BLaER1 treated with 17β-estradiol and CSF1 and Interleukin-3, amounts not matched to agents 10 nM and 100 nM (cell line): ENCODE data around the gene OSBPL10.

Experiments
- H3K27ac ChIP-seq, 11 experiments: shearing (Covaris generic); formaldehyde crosslinking; 2 replicates each; pipeline ENCODE4 v1.8.1; 2022
- H3K27me3 ChIP-seq, 11 experiments: shearing (Covaris generic); formaldehyde crosslinking; 2 replicates each; pipeline ENCODE4 v1.8.1; 2022
- H3K36me3 ChIP-seq, 11 experiments: shearing (Covaris generic); formaldehyde crosslinking; 2 replicates each; pipeline ENCODE4 v1.8.1; 2022
- H3K4me1 ChIP-seq, 10 experiments: shearing (Covaris generic); formaldehyde crosslinking; 2 replicates each; pipeline ENCODE4 v1.8.1; 2022
- H3K4me2 ChIP-seq, 11 experiments: shearing (Covaris generic); formaldehyde crosslinking; 2 replicates each; pipeline ENCODE4 v1.8.1; 2022
- H3K4me3 ChIP-seq, 10 experiments: shearing (Covaris generic); formaldehyde crosslinking; 2 replicates each; pipeline ENCODE4 v1.8.1; 2022
- H3K9ac ChIP-seq, 11 experiments: shearing (Covaris generic); formaldehyde crosslinking; 2 replicates each; pipeline ENCODE4 v1.8.1; 2022
- H3K9me3 ChIP-seq, 11 experiments: shearing (Covaris generic); formaldehyde crosslinking; replicated peaks in 1 of 11; 2 replicates each; pipeline ENCODE4 v1.8.1; 2022
- H4K20me1 ChIP-seq, 11 experiments: shearing (Covaris generic); formaldehyde crosslinking; 2 replicates each; pipeline ENCODE4 v1.8.1; 2022
- Cebpa-rat ChIP-seq, 11 experiments: shearing (Covaris generic); IDR thresholded peaks; 2 replicates each; pipeline ENCODE4 v1.8.1; 2022

OSBPL10 gene

DNA sequence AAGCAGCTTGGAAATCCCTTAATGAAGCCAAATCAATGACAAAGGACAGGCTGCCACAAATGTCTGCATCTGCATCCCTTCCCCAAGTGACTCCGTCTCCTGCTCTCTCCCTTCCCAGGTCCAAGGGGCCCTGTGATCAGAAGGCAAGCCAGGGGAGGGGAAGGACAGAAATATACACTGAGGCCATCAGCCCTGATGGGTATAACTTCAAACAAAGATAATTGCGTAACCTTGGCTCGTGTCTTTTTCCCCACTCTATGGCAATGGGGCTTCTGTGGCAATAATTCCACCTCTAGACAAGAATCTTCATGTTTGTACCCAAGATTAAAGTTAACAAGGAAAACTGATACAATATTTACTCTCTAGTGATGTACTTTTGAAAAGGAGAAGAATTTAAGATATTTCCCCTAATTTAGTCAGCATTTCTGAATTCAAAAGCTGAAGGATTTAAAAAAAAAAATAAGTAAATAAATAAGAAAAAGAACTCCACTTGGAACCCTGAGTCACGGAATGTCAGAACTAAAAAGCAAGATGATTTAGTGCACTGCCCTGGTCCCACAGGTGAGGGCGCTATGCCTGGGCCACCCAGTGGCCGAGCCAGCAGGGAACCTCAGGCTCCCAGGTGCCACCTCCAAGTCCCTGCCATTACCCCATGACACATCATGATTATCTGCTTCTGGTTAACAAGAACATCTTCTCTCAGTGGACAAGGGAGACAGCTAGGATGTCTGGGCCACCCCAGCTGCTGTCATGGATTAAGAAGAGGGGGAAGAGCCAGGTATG is 293.9 kb downstream of the OSBPL10 start:
- Histone ChIP-seq H3K27me3 (no peaks in the 10 kb centered on the region), H3K36me3 (no peaks in the 10 kb centered on the region), H3K4me3 (no peak overlapping the region), H3K9ac (no peak overlapping the region), H3K4me2 (0 out of 22 replicates have a peak overlapping the region, but pooled peaks of 1 of the 11 experiments have one; percentile 16), H3K9me3 (peaks cover 12 to 22% (median 17%) of the 10 kb centered on the region in 11 experiments; a peak in 21 of 22 replicates), H3K27ac (no peak overlapping the region), H3K4me1 (peaks cover 0 to 3% (median 0%) of the 10 kb centered on the region in 10 experiments; a peak in 1 of 20 replicates), H4K20me1 (no peaks in the 10 kb centered on the region)
- TF ChIP-seq Cebpa-rat (IDR thresholded peaks at IDR 0.05): peak in 9 of 11 experiments; percentile 17 to 80 (median 49); a peak in 10 of 22 replicates

DNA sequence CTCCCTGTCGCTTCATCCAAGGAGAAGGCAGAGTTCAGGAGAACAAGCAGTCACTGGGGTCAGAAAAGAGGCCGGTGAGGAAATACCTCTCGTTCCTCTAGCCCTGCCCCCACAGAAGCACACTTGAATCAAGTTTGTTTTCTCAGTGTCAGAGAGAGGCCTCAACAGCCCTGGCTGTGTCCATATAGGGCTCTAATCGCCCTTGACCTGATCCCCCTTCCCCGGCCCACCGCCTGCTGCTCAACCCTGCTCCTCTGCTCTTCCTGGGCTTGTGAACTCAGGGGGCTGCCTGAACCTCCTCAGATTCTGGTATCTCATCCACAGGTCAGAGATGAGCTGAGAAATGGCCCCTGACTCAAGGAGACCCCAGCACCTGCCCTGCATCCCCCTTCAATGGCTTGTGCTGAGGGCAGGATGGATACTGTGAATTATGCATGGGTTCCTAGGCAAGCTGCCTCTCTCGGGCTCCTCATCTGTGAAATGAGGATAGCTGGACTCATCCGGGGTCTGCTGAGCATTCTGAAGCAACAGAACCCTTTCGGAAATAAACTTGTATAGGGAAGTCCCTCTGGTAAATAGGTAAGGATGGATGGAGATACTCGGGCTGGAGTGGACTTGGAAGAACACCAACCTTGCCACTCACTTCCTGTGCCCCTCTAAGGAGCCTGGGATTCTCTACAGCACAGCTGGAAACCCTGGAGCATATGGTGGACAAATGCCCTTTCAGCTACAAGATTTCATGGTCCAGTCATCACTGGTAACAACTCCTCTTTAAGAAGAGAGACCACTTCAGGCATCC is 300.8 kb downstream of the OSBPL10 start:
- no peak overlapping the region for H3K4me3 ChIP-seq
- H3K36me3 ChIP-seq: no peaks in the 10 kb centered on the region
- H4K20me1 ChIP-seq: no peaks in the 10 kb centered on the region
- H3K4me2 ChIP-seq: no peak overlapping the region
- H3K27me3 ChIP-seq: no peaks in the 10 kb centered on the region
- no peaks in the 10 kb centered on the region for H3K4me1 ChIP-seq
- H3K9me3 ChIP-seq: no peaks in the 10 kb centered on the region; a peak in 1 of 22 replicates
- no peak for TF ChIP-seq Cebpa-rat (IDR thresholded peaks at IDR 0.05)
- no peak overlapping the region for H3K27ac ChIP-seq
- H3K9ac ChIP-seq: no peak overlapping the region

DNA sequence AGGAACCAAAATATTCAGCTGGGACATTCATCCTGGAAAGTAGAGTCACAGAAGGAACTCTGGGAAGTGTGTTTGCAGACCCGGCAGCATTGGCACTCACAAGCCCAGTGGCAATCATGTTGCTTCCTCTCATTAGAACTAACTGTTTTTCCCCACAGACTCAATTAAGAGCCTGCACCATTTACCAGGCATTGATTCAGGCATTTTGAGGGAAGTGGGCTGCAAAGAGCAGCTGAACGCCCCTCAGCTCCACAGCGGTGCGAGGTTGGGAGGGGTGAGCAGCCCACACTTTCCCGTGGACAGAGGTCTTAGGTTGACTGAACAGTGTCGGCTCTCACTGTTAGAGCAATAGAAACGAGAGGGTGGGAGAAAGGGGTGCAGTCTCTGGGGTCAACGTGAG is 304.5 kb downstream of the OSBPL10 start:
- no peak overlapping the region for H3K4me2 ChIP-seq
- H3K36me3 ChIP-seq: no peaks in the 10 kb centered on the region
- no peak overlapping the region for H3K9ac ChIP-seq
- no peaks in the 10 kb centered on the region for H3K27me3 ChIP-seq
- H3K4me3 ChIP-seq: no peak overlapping the region
- peaks cover 0 to 5% (median 0%) of the 10 kb centered on the region in 10 experiments; a peak in 2 of 20 replicates for H3K4me1 ChIP-seq
- H4K20me1 ChIP-seq: no peaks in the 10 kb centered on the region
- no peaks in the 10 kb centered on the region; a peak in 1 of 22 replicates for H3K9me3 ChIP-seq
- no peak overlapping the region for H3K27ac ChIP-seq
- TF ChIP-seq Cebpa-rat (IDR thresholded peaks at IDR 0.05): no peak

DNA sequence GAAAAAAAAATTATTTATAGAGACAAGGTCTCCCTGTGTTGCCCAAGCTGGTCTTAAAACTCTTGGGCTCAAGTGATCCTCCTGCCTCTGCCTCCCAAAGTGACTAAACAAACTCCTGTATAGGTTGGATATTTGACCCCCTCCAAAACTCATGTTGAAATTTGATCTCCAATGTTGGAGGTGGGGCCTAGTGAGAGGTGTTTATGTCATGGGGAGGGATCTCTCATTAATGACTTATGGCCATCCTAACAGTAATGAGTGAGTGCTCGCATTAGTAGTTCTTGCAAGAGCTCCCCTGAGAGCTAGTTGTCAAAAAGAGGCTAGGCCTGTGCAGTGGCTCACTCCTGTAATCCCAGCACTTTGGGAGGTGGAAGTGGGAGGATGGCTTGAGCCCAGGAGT is 307.1 kb downstream of the OSBPL10 start:
- Histone ChIP-seq H3K27ac (no peak overlapping the region), H3K36me3 (no peaks in the 10 kb centered on the region), H3K4me2 (no peak overlapping the region), H3K27me3 (no peaks in the 10 kb centered on the region), H3K4me3 (no peak overlapping the region), H3K9me3 (no peaks in the 10 kb centered on the region; a peak in 1 of 22 replicates), H3K4me1 (peaks cover 0 to 26% (median 0%) of the 10 kb centered on the region in 10 experiments; a peak in 5 of 20 replicates), H4K20me1 (no peaks in the 10 kb centered on the region), H3K9ac (no peak overlapping the region)
- no peak for TF ChIP-seq Cebpa-rat (IDR thresholded peaks at IDR 0.05)

DNA sequence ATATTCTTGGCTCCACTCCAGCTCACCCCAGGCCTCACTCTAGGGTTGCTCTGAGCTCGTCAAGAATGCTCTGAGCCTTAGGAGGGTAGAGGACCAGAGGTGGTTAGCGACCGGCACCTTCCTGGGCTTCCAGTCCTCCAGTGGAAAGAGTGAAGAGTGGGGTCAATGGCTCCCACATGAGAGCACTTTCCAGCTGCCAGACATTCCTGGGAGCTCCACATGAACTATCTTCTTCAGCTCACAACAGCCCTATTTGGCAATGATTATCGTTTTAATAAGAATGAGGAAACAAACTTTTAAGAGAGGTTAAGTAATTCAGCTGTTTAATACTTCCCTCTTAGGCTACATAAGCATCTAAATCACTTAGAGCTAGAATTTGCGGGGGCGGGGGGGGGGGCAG is 309.1 kb downstream of the OSBPL10 start:
- no peak for TF ChIP-seq Cebpa-rat (IDR thresholded peaks at IDR 0.05)
- H4K20me1 ChIP-seq: no peaks in the 10 kb centered on the region
- no peaks in the 10 kb centered on the region for H3K27me3 ChIP-seq
- no peak overlapping the region for H3K4me3 ChIP-seq
- no peak overlapping the region for H3K9ac ChIP-seq
- no peaks in the 10 kb centered on the region for H3K36me3 ChIP-seq
- H3K4me1 ChIP-seq: peaks cover 0 to 26% (median 0%) of the 10 kb centered on the region in 10 experiments; a peak in 5 of 20 replicates
- H3K27ac ChIP-seq: no peak overlapping the region
- H3K9me3 ChIP-seq: no peaks in the 10 kb centered on the region; a peak in 1 of 22 replicates
- peak overlapping the region in 3 of 11 experiments; percentile 15 to 67 (median 52); a peak in 3 of 22 replicates for H3K4me2 ChIP-seq

DNA sequence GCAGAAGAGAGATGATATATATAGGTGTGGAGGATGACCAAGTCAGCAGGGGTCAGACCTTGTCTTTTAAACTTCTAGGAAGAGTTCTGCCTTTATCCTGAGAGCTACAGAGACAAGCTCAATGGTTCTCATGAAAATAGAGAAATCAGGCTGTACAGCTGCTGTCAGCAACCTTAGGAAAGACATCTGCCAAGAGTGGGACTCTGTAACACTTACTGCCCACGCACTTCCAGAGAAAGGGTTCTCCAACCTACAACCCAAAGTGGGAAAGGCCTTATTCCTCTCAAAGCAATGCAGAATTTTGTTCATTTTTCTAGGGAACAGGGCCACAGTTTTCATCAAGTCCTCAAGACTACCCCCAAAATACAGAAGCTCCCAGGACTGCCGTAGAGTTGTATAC is 309.6 kb downstream of the OSBPL10 start:
- Histone ChIP-seq H3K4me3 (no peak overlapping the region), H3K27ac (no peak overlapping the region), H3K9me3 (no peaks in the 10 kb centered on the region; a peak in 1 of 22 replicates), H3K9ac (no peak overlapping the region), H4K20me1 (no peaks in the 10 kb centered on the region), H3K4me2 (peak overlapping the region in 2 of 11 experiments; percentile 52 to 67; a peak in 3 of 22 replicates), H3K36me3 (no peaks in the 10 kb centered on the region), H3K27me3 (no peaks in the 10 kb centered on the region), H3K4me1 (peaks cover 0 to 26% (median 0%) of the 10 kb centered on the region in 10 experiments; a peak in 5 of 20 replicates)
- no peak for TF ChIP-seq Cebpa-rat (IDR thresholded peaks at IDR 0.05)

DNA sequence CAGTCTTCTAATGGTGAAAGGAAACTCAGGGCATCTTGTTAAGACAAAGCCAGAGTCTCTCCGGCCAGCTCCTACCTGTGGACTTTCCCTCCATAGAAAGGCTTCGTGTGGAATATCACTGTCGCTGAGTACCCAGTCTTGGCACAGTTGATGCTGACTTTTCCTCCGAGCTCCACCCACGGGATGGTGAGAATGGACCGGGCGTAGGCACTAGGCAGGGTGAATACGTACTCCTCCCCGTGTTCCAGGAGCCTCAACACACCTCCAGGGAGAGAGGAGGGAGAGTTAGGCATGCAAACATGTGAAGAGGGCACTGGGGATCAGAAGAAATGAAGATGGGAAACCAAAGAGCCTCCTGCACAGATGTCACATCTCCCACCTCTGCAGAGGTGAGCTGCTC is 310.3 kb downstream of the OSBPL10 start:
- Histone ChIP-seq H3K9me3 (no peaks in the 10 kb centered on the region; a peak in 1 of 22 replicates), H3K27ac (no peak overlapping the region; a peak in 1 of 22 replicates), H3K4me3 (no peak overlapping the region), H3K4me1 (peaks cover 0 to 26% (median 0%) of the 10 kb centered on the region in 10 experiments; a peak in 5 of 20 replicates), H3K9ac (no peak overlapping the region), H4K20me1 (no peaks in the 10 kb centered on the region), H3K4me2 (peak overlapping the region in 2 of 11 experiments; percentile 49 to 82; a peak in 4 of 22 replicates), H3K27me3 (no peaks in the 10 kb centered on the region), H3K36me3 (no peaks in the 10 kb centered on the region)
- no peak for TF ChIP-seq Cebpa-rat (IDR thresholded peaks at IDR 0.05)

DNA sequence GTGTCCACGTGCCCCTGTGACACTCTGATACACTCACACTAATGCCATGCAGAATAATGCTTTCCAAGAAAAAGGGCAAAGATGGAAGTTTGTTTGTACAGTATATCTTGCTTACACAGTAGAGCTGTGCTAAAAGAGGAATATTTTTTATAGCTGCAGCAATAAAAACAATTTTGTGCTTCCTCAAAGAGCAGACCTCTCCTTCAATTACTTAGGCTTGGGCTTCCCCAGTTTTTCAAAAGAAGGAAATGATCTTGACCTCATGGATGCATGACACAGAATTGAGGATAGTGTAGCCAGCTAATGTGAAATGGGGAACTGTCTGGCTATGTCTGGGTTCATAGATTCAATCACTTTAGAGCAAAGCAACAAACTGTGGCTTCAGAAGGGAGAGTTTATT is 310.9 kb downstream of the OSBPL10 start:
- no peak overlapping the region for H3K9ac ChIP-seq
- no peak overlapping the region; a peak in 1 of 22 replicates for H3K27ac ChIP-seq
- H3K4me3 ChIP-seq: no peak overlapping the region
- no peaks in the 10 kb centered on the region for H3K9me3 ChIP-seq
- no peaks in the 10 kb centered on the region for H3K27me3 ChIP-seq
- H3K4me1 ChIP-seq: peaks cover 0 to 26% (median 0%) of the 10 kb centered on the region in 10 experiments; a peak in 5 of 20 replicates
- peak overlapping the region in 2 of 11 experiments; percentile 49 to 82; a peak in 4 of 22 replicates for H3K4me2 ChIP-seq
- TF ChIP-seq Cebpa-rat (IDR thresholded peaks at IDR 0.05): no peak
- H4K20me1 ChIP-seq: no peaks in the 10 kb centered on the region
- H3K36me3 ChIP-seq: no peaks in the 10 kb centered on the region

DNA sequence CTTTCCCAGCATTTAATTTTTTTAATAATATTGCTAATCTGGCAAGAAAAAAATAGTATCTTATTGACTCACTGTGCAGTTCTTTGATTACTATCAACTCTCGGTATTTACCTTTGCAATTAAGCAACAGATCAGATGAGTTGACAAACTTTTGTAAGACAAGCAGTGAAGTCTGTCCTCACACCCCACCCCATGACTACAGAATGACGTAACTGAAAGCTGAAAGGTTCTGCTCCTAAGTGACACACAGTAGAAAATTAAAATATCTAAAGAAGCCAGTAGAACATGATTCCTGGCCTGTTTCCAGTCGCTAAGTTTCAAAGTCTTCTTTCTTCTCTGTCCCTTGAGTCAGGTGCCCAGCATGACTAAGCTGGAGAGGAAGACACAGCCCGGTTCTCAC is 312.8 kb downstream of the OSBPL10 start:
- H3K4me1 ChIP-seq: peaks cover 0 to 26% (median 0%) of the 10 kb centered on the region in 10 experiments; a peak in 5 of 20 replicates
- no peaks in the 10 kb centered on the region for H4K20me1 ChIP-seq
- no peak overlapping the region for H3K4me3 ChIP-seq
- H3K9me3 ChIP-seq: no peaks in the 10 kb centered on the region
- no peak overlapping the region for H3K27ac ChIP-seq
- no peak overlapping the region for H3K4me2 ChIP-seq
- H3K36me3 ChIP-seq: no peaks in the 10 kb centered on the region
- no peak overlapping the region for H3K9ac ChIP-seq
- TF ChIP-seq Cebpa-rat (IDR thresholded peaks at IDR 0.05): no peak
- no peaks in the 10 kb centered on the region for H3K27me3 ChIP-seq
